OCI-LY7 (cell line): ENCODE measurements around the gene F2RL2. TPM values are rescaled to one million over a fixed set of nuclear protein-coding genes. Genes with fewer than 3 reads are reported as not detected.

Experiments used
- BruUV-seq: library from RNA; stranded (reverse); fragments of 400-500 nt; replicated peaks from 2 replicates; lab custom pipeline; 2021; lab: Mats Ljungman, UMichigan
- CTCF ChIA-PET: fragments of 300-600 bp; sonication (Branson Sonifier 250); formaldehyde crosslinking; loops from one replicate; lab custom pipeline; 2022; ENCODE audit warnings: antibody characterized with exemption; ENCODE audit not compliant: unreplicated experiment; lab: Charles Lee
- POLR2A ChIA-PET: fragments of 300-600 bp; sonication (Branson Sonifier 250); formaldehyde crosslinking; loops from one replicate; lab custom pipeline; 2022; ENCODE audit warnings: antibody characterized with exemption; lab: Charles Lee
- DNase-seq: peaks from one replicate; pipeline ENCODE4 v3.0.0-alpha.2; 2015; ENCODE audit warnings: low spot score
- H2AFZ ChIP-seq: fragments of 200-600 bp; sonication (generic), shearing (Covaris generic); 2 replicates; pipeline ENCODE4 v1.6.1; 2014; ENCODE audit warnings: mild to moderate bottlenecking, antibody characterized with exemption, low read length, moderate library complexity
- H3K27ac ChIP-seq: fragments of 200-600 bp; sonication (generic); 2 replicates; pipeline ENCODE4 v1.5.1; 2014; ENCODE audit warnings: mixed run types, low read depth, mild to moderate bottlenecking, moderate library complexity, low read length, inconsistent platforms; ENCODE audit not compliant: poor library complexity, severe bottlenecking
- H3K36me3 ChIP-seq: fragments of 200-600 bp; sonication (generic); 2 replicates; pipeline ENCODE4 v1.6.1; 2014; ENCODE audit warnings: mild to moderate bottlenecking, antibody characterized with exemption, low read length, moderate library complexity, mixed read lengths; ENCODE audit not compliant: insufficient read depth
- H3K4me1 ChIP-seq: fragments of 200-600 bp; sonication (generic); 2 replicates; pipeline ENCODE4 v1.5.1; 2014; ENCODE audit warnings: mild to moderate bottlenecking, low read length; ENCODE audit not compliant: insufficient read depth, poor library complexity, severe bottlenecking
- H3K4me2 ChIP-seq: fragments of 200-600 bp; sonication (generic); 2 replicates; pipeline ENCODE4 v1.6.1; 2014; ENCODE audit warnings: mild to moderate bottlenecking, low read length
- H3K4me3 ChIP-seq: fragments of 200-600 bp; sonication (generic); 2 replicates; pipeline ENCODE4 v1.5.1; 2014; ENCODE audit warnings: mild to moderate bottlenecking, low read depth, low read length; ENCODE audit not compliant: poor library complexity, severe bottlenecking
- H3K79me2 ChIP-seq: fragments of 200-600 bp; sonication (generic); 2 replicates; pipeline ENCODE4 v1.6.1; 2016; ENCODE audit warnings: low read depth, mild to moderate bottlenecking, low read length, moderate library complexity, mixed read lengths; ENCODE audit not compliant: insufficient read depth
- H3K9me2 ChIP-seq: fragments of 200-600 bp; sonication (generic); 2 replicates; pipeline ENCODE4 v1.6.1; 2016; ENCODE audit warnings: mild to moderate bottlenecking, low read length, mixed read lengths; ENCODE audit not compliant: insufficient read depth
- H3K9me3 ChIP-seq: fragments of 200-600 bp; sonication (generic); 2 replicates; pipeline ENCODE4 v1.6.1; 2014; ENCODE audit warnings: mild to moderate bottlenecking, mixed run types, low read length, mixed read lengths
- H4K20me1 ChIP-seq: fragments of 200-600 bp; sonication (generic); 2 replicates; pipeline ENCODE4 v1.6.1; 2014; ENCODE audit warnings: mild to moderate bottlenecking, antibody characterized with exemption, low read length, moderate library complexity, mixed read lengths; ENCODE audit not compliant: insufficient read depth
- EZH2phosphoT487 ChIP-seq: fragments of 200-600 bp; sonication (generic); IDR thresholded peaks from 2 replicates; pipeline ENCODE4 v1.6.1; 2018; ENCODE audit warnings: low read depth, borderline replicate concordance, mild to moderate bottlenecking, mixed run types, antibody characterized with exemption, low read length, moderate library complexity, mixed read lengths
- intact Hi-C: fragments of 100-400 bp; cut with micrococcal nuclease; formaldehyde crosslinking; loops from one replicate; pipeline ENCODE4 v1.10.0; 2022; ENCODE audit not compliant: unreplicated experiment
- total RNA-seq, 2 experiments: library from RNA; depleted of rRNA in 1 of 2; stranded (reverse); fragments of >200 nt in 1 of 2; shearing (Covaris generic) in 1 of 2; gene quantifications; 2 replicates each; pipeline ENCODE4 v1.2.3, GENCODE V29; 2014 to 2022
- TF ChIP-seq, protein P1 (sequence below): fragments of 200-600 bp; sonication (generic); conservative IDR thresholded peaks from 2 replicates; pipeline ENCODE4 v1.5.1; 2014; ENCODE audit warnings: mild to moderate bottlenecking, antibody characterized with exemption, low read length, moderate library complexity, mixed read lengths

The F2RL2 gene
- total RNA-seq, 2 experiments from 2014 or later = not detected

DNA sequence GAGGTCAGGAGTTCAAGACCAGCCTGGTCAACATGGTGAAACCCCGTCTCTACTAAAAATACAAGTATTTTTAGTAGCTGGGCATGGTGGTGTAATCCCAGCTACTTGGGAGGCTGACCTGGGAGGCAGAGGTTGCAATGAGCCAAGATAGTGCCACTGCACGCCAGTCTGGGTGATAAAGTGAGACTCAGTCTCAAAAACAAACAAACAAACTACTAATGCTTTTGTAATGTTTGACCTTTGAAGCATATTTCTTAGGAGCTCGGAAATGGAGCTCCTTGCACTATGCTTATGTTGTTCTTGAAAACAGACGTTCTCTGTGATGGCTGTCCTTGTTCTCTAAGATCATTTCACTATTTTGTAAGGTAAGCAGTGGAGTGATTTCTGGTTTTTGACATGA is 6.0 kb downstream of the F2RL2 start:
- H3K9me2 ChIP-seq = no peaks in the 10 kb centered on the region
- intact Hi-C loops = no loop called here
- H3K9me3 ChIP-seq = no peaks in the 10 kb centered on the region
- ChIA-PET CTCF (no interaction called here), POLR2A (interaction anchor here (1.8 to 3.4 kb wide), 2 partner anchors 11 kb away, joined by 5 to 20 read pairs; no protein-coding TSS in a partner anchor)
- no peaks in the 10 kb centered on the region for H4K20me1 ChIP-seq
- no peak overlapping the region for H3K27ac ChIP-seq
- DNase-seq = no peak
- TF ChIP-seq, protein P1, sequence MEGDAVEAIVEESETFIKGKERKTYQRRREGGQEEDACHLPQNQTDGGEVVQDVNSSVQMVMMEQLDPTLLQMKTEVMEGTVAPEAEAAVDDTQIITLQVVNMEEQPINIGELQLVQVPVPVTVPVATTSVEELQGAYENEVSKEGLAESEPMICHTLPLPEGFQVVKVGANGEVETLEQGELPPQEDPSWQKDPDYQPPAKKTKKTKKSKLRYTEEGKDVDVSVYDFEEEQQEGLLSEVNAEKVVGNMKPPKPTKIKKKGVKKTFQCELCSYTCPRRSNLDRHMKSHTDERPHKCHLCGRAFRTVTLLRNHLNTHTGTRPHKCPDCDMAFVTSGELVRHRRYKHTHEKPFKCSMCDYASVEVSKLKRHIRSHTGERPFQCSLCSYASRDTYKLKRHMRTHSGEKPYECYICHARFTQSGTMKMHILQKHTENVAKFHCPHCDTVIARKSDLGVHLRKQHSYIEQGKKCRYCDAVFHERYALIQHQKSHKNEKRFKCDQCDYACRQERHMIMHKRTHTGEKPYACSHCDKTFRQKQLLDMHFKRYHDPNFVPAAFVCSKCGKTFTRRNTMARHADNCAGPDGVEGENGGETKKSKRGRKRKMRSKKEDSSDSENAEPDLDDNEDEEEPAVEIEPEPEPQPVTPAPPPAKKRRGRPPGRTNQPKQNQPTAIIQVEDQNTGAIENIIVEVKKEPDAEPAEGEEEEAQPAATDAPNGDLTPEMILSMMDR = no peak
- TF ChIP-seq EZH2phosphoT487 = no peak
- H2AFZ ChIP-seq = no peak overlapping the region
- H3K4me2 ChIP-seq = no peak overlapping the region
- no peaks in the 10 kb centered on the region for H3K4me1 ChIP-seq
- no peaks in the 10 kb centered on the region for H3K79me2 ChIP-seq
- no TSS peak for BruUV-seq
- H3K4me3 ChIP-seq = no peak overlapping the region
- peaks cover 16% of the 10 kb centered on the region; the same call in 1 of the 2 replicates for H3K36me3 ChIP-seq

DNA sequence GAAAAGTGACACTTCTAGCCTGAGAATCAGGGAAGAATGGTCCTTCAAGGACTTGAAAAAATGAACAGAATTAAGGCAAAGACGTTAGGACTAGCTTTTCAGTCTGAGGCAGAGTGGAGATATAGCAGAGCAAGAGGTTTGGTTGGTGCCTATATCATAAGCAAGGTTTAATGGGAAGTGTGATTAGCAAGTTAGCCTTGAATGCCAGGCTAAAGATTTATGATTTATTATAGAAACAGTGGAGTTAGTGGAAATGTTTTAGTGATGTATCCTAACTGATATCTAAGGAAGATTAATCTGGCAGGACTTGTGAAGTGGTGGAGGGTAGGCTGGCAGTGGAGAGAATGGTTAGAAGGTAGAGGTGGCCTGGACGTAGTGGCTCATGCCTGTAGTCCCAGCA is 7.0 kb downstream of the F2RL2 start:
- Histone ChIP-seq H3K9me2 (no peaks in the 10 kb centered on the region), H3K79me2 (no peaks in the 10 kb centered on the region), H3K4me3 (no peak overlapping the region), H3K4me1 (no peaks in the 10 kb centered on the region), H4K20me1 (no peaks in the 10 kb centered on the region), H2AFZ (no peak overlapping the region), H3K27ac (no peak overlapping the region), H3K9me3 (no peaks in the 10 kb centered on the region), H3K4me2 (no peak overlapping the region), H3K36me3 (peaks cover 23% of the 10 kb centered on the region)
- intact Hi-C loops = no loop called here
- no peak for DNase-seq
- ChIA-PET POLR2A (interaction anchor here (0.7 to 3.4 kb wide), 2 partner anchors 10 to 160 kb away, joined by 3 to 20 read pairs; no protein-coding TSS in a partner anchor), CTCF (no interaction called here)
- BruUV-seq = no TSS peak
- TF ChIP-seq EZH2phosphoT487 = no peak
- TF ChIP-seq, protein P1 = no peak

DNA sequence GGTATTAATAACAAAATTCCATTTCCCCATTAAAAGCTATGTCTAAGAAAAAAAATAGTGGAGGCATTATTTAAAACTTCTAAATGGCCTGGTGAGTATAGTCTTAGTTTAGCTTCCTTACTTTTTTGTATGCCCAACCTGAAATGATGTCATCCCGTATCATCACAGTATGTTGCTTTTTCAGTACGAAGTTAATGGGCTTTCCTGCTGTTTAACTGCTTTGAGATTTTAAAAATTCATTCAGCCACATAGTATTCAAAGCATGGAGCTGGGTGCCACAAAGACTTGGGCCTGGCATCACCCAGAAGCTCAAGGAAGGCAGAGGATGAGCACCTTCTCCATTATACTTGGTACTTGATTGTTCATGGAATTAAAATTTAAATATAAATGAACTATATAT is 7.4 kb downstream of the F2RL2 start:
- ChIA-PET CTCF (no interaction called here), POLR2A (interaction anchor here (0.5 to 3.4 kb wide), 5 partner anchors 9 to 180 kb away, joined by 3 to 20 read pairs (median 4); no protein-coding TSS in a partner anchor)

More for the DNA sequence above, 7.4 kb downstream of the F2RL2 start:
- Histone ChIP-seq H3K4me1 (no peaks in the 10 kb centered on the region), H3K79me2 (no peaks in the 10 kb centered on the region), H4K20me1 (no peaks in the 10 kb centered on the region), H3K9me2 (no peaks in the 10 kb centered on the region), H3K4me2 (no peak overlapping the region), H3K36me3 (peaks cover 27% of the 10 kb centered on the region), H2AFZ (no peak overlapping the region), H3K27ac (no peak overlapping the region), H3K9me3 (no peaks in the 10 kb centered on the region), H3K4me3 (no peak overlapping the region)
- DNase-seq = no peak
- no peak for TF ChIP-seq EZH2phosphoT487
- TF ChIP-seq, protein P1 = no peak
- intact Hi-C loops = no loop called here
- no TSS peak for BruUV-seq
